Measurements from ENCODE around the gene GPR153.

GPR153 gene

GRCh38 chr1:6198646-6199297, 62.1 kb downstream of the GPR153 start:
- DNase-seq = no peak

DNA sequence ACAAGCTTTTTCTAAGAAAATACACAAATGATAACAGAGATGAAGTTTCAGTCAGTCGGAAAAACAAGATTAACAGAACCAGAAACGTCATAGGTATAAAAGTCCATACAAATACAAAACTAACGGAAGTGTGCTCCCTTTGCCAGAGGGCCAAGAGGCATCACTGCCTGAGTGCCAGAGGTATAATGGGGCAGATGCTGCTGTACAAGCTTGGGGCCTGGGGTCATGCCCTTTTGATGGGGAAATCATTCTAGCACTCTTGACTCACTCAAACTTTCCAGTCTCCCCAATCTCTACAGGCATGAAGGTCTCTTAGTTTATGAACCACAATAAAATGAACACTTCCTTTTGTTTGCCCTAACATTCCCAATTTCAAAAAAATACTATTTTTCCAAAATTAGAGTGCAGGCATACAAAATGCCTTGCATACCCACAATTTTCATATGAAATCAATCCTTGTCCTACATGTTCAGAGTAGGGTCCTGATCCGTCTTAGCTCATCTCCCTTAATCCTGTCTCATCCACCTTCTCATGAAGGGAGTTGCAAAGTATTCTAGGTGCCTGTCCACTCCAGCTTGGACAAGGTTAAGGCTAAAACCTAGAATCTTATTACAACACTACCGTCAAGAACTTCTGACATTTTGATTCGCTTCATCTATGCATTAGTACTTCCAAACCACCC, 63.0 kb downstream of the GPR153 start:
- no peak for DNase-seq

All from activated CD4-positive, alpha-beta T cell treated with anti-CD3 and anti-CD28 coated beads, Interleukin-2, amount 50 U/mL, for 1 hour (primary cell).